NCI-H526 treated with DMSO at 0.1 percent for 48 hours (cell line): ENCODE results near the gene TNN.

Source experiments
- DNase-seq: peaks from one replicate; lab custom pipeline; 2025; lab: John Stamatoyannopoulos, UW

The TNN gene

GRCh38 chr1:175176246-175176645, 108.6 kb downstream of the TNN start:
- DNase-seq: no peak

DNA sequence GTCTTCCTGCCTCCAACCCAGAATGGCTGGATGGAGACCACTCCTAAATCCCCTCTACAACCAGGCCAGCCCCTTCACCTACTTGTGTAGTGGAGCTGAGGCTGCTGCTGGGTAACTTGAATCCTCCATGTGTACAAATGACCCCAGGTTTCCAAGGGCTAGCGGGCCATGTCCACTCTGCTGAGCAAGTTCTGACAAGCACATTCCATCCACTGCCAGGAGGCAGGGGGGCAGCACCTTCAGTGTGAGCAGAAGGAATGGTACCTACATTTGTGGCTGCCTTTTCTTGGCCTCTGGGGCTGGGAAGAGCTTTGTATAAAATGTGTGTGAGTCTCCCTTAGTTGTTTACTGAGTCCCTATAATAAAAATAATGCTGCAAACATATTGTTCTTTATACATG, 110.4 kb downstream of the TNN start:
- DNase-seq: no peak

- DNase-seq: no peak
Observed at GRCh38 chr1:175178456-175178855, 110.8 kb downstream of the TNN start.

GRCh38 chr1:175179837-175180590, 112.4 kb downstream of the TNN start:
- DNase-seq: no peak

- DNase-seq: no peak
Observed at GRCh38 chr1:175182201-175182746, 114.6 kb downstream of the TNN start.

- no peak for DNase-seq
Observed at GRCh38 chr1:175183586-175183985, 116.0 kb downstream of the TNN start.

DNA sequence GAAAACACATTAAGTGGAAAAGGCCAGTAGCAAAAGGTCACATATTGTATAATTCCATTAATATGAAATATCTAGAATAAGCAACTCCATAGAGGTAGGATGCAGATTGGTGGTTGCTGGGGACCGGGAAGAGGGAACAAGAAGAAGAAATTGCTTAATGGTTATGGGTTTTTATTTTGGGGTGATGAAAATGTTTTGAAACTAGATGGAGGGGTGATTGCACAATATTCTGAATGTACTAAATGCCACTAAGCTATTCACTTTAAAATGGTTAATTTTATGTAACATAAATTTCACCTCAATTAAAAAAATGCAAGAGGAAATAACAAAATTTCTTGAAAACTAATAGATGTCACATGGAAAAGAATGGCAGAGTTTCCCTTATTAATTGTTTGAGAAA, 118.3 kb downstream of the TNN start:
- no peak for DNase-seq

DNA sequence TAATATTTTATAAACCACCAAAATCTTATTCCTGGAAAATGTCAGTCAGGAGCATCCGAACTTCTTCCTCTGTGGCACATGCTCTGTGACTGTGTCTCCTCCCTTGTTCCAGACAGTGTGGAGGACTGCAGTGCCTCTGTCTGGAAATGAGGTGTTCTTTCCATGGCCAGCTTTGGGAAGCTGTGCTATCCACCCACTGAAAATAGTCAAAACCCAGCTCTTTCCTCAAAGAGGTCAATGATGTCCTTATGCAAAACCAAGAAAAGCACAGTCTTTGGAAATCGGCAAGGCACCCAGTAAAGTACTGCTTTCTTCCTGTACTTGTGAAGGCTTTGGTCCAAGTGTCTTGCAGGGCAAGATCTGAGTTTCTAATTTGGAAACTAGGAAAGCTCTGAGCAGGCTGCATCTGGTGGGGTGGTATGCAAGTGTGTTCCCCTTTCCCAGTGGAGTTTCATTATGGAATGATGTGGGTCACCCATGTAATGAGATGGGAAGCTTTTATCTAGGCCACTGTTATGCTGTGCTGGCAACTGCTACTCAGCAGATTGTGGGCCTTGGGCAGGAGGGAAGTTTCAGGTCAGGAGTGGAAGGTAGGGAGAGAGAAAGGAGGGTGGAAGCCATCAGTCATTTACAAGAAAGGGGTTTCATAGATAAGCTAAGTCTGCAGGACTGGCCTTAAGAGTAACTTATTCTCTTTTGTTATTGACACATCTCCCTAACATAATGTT, 119.0 kb downstream of the TNN start:
- no peak for DNase-seq

DNA sequence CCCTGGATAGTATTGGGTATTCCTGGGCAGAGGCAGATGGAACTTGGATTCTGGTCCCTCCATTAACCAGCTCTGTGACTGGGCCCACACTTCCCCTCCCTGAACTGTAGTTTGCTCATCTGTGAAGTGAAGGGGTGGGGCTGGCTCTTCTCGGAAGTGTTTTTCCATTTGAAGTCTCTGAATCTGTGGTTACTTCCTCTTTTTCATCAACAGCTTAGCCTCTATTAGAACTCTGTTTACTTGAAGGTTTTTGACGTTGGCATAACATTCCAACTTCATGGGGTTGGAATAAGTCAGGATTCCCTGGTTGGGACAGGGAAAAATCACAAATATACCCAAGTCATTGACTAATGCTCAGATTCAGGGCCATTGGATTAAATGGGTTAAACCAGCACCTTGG, 121.3 kb downstream of the TNN start:
- DNase-seq: no peak

- no peak for DNase-seq
Observed at GRCh38 chr1:175191659-175192058, 124.0 kb downstream of the TNN start.

- peak; percentile 45 for DNase-seq
Observed at GRCh38 chr1:175192111-175192629, 124.5 kb downstream of the TNN start.

DNA sequence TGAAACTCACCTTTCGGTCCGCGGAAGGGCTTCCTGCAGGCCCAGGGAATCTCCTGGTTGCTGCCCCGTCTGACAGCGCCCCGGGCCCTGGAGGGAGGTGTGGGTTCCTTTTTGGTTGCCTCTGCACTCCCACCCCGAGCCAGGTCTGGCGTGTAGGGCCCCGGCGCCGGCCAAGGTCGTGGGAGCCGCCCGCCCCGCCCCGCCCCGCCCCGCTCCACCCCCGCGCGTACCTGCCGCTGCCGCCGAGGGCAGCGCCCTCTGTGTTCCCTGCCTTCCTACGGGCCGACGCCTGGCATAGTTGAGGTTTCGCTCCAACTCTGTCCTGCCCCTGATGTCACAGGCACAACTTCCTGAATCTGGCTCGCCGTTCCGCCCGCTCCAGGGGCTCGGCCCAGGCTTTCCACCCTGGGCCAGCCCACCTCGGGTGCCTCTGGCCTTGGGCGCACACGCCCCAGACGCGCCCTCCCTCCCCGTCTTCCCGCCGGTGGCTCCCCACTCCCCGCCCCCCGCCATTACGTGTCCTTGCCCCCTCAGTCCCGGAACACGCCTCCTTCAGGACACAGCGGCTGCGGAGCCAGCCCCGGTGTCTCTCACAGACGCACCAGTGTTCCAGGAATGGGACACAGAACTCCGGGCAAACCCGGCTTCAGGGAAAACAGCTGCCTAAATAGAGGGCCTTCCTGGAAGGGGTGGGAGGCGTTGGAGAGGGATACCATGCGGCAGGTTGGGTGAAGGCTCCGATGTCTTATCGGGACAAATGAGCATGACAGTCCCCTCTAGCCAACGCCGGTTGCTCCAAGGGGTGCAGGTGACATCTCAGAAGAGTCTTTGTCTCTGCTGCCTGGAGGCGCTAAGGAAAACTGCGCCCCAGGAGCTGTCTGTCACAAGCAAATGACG, 125.2 kb downstream of the TNN start, which contains the start of gene KIAA0040:
Gene KIAA0040, minus strand, starts transcription at position 147 of the 897 bp plus-strand sequence. CDS start 31,763 bp downstream, outside the sequence.
- peak; percentile 82 for DNase-seq

GRCh38 chr1:175193527-175193910, 125.9 kb downstream of the TNN start:
- no peak for DNase-seq

- no peak for DNase-seq
Observed at GRCh38 chr1:175195281-175195680, 127.6 kb downstream of the TNN start.

DNA sequence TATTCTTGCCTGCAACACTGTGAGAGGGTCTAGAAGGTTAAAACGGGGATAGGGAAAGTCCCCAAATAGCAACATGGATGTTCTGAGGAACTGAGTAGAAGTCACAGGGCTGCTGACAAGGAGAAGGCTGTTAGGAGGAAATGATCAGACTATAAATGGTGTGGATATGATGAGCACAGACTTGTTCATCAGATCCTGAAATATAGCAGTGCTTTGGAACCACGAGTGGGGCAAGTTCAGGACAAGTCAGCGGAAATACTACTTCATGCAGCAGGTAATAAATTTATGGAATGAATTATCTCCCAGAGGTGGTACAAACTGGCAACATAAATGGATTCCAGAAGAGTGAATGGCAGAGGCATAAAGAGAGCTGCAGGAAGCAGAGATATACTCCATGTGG, 128.2 kb downstream of the TNN start:
- DNase-seq: no peak

DNA sequence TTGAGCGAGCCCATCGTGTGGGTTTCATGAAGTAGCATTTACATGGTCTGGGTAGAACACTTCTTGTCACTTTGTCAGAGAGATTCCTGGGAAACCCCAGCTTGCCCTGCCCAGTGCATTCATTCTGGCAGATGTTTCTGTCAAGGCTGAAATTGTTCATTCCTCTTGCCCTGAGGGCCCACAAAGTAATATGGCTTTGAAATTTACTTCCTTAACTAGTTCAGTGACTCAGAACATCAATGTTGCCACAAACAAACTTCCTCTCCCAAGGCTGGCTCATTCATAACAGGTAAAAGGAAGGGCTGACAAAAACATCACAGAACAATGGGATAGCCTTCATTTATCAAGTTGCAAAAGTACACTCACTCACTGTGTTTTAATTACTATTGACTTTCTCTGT, 129.9 kb downstream of the TNN start:
- DNase-seq: no peak
